Stomach (tissue), 9 donors: Measurements from ENCODE around the gene CCDC68. TPM values are rescaled to one million over a fixed set of nuclear protein-coding genes. Genes with fewer than 3 reads are reported as not detected.

ENCODE experiments used
- DNase-seq, 2 donors: peaks; one replicate each; pipeline versions ENCODE4 v3.0.0 to v3.0.0-alpha.2; 2013 to 2019
- H3K27ac ChIP-seq, 5 donors: fragments of 200-600 bp in 4 of 5; sonication (generic) in 4 of 5; one replicate each; pipeline ENCODE4 v1.5.1; 2013 to 2019; ENCODE audit warnings: mild to moderate bottlenecking in 1 of 5, moderate library complexity in 1 of 5
- H3K27me3 ChIP-seq, 3 donors: fragments of 200-600 bp; sonication (generic); one replicate each; pipeline ENCODE4 v1.5.1; 2017 to 2019; ENCODE audit warnings: mixed run types in 1 of 3
- H3K36me3 ChIP-seq, 4 donors: fragments of 200-600 bp; sonication (generic); 1 replicate in 3 of 4; 2 replicates in 1 of 4; pipeline ENCODE4 v1.5.1; 2016 to 2019
- H3K4me1 ChIP-seq, 4 donors: fragments of 200-600 bp; sonication (generic); one replicate each; pipeline ENCODE4 v1.5.1; 2016 to 2019
- H3K4me3 ChIP-seq, 4 donors: fragments of 200-600 bp; sonication (generic) in 3 of 4; one replicate each; pipeline ENCODE4 v1.5.1; 2016 to 2019; ENCODE audit warnings: mild to moderate bottlenecking in 1 of 4
- H3K9me3 ChIP-seq, 4 donors: fragments of 200-600 bp; sonication (generic); one replicate each; pipeline ENCODE4 v1.5.1; 2016 to 2019
- CTCF ChIP-seq, 7 experiments: fragments of 450-650 bp in 4 of 7; fragments of 200-600 bp in 3 of 7; sonication (generic) in 3 of 7; IDR thresholded peaks; one replicate each; pipeline ENCODE4 v1.5.1; 2016 to 2019; ENCODE audit warnings: antibody characterized with exemption in 7 of 7, control low read depth in 2 of 7, mild to moderate bottlenecking in 1 of 7
- EP300 ChIP-seq: sonication (generic); formaldehyde crosslinking; IDR thresholded peaks from one replicate; pipeline ENCODE4 v1.6.1; 2017; ENCODE audit warnings: antibody characterized with exemption
- POLR2A ChIP-seq, 4 donors: fragments of 450-650 bp; IDR thresholded peaks; one replicate each; pipeline ENCODE4 v1.6.1; 2016; ENCODE audit warnings: antibody characterized with exemption in 4 of 4, control low read depth in 2 of 4, mild to moderate bottlenecking in 1 of 4, moderate library complexity in 1 of 4
- POLR2AphosphoS5 ChIP-seq, 3 donors: sonication (generic); formaldehyde crosslinking; IDR thresholded peaks; one replicate each; pipeline ENCODE4 v1.6.1; 2016; ENCODE audit warnings: antibody characterized with exemption in 3 of 3
- WGBS, 5 donors: extraction: QIAGEN DNeasy Blood & Tissue Kit in 3 of 5; methylation state at CpG; one replicate each; pipeline versions ENCODE4 v1.1.5 to v1.1.7; 2013 to 2018; 5-methylcytosine and 5-hydroxymethylcytosine counted together
- intact Hi-C: fragments of 100-400 bp; cut with DNase I; formaldehyde crosslinking; loops from one replicate; pipeline ENCODE4 v1.15.1; 2023; ENCODE audit warnings: low total_unique reads
- polyA plus RNA-seq, 3 donors: library from polyadenylated mRNA; stranded (reverse); fragments of 200-250 nt; gene quantifications; one replicate each; pipeline ENCODE4 v1.2.3, GENCODE V29; 2013
- total RNA-seq, 5 donors: library from RNA; depleted of rRNA; stranded (reverse); fragments of >200 nt; gene quantifications; one replicate each; pipeline versions ENCODE4 v1.1.0 to v1.2.3, GENCODE V29; 2014 to 2016
- donor health status: healthy with polysubstance abuse.
- donor health status: Bipolar disorder and iron deficiency.
- donor health status: healthy.

CCDC68 gene
- total and polyA plus RNA-seq, 8 donors: 2.8 to 154 (median 22.0) TPM

- no peak overlapping the region for H3K4me3 ChIP-seq
- H3K36me3 ChIP-seq: no peaks in the 10 kb centered on the region
- no peaks in the 10 kb centered on the region for H3K27me3 ChIP-seq
- no peak for TF ChIP-seq EP300
- no peak for TF ChIP-seq POLR2AphosphoS5 (IDR thresholded peaks at IDR 0.05)
- no peak for TF ChIP-seq CTCF (IDR thresholded peaks at IDR 0.05)
- TF ChIP-seq POLR2A (IDR thresholded peaks at IDR 0.05): no peak
- no peak for DNase-seq
- intact Hi-C loops: no loop called here
- H3K27ac ChIP-seq: peak overlapping the region in 1 of 5 donors; percentile 50
- H3K9me3 ChIP-seq: no peaks in the 10 kb centered on the region
- peaks cover 0 to 10% (median 3%) of the 10 kb centered on the region in 4 donors for H3K4me1 ChIP-seq
- WGBS, 5 donors: 24 to 50% (median 36%) methylated on average over 1 of the region's 1 CpG
These were observed 86.6 kb downstream of the CCDC68 start for GRCh38 chr18:54872681-54873080.

- no peaks in the 10 kb centered on the region for H3K27me3 ChIP-seq
- no peaks in the 10 kb centered on the region for H3K36me3 ChIP-seq
- H3K4me3 ChIP-seq: no peak overlapping the region
- TF ChIP-seq POLR2A (IDR thresholded peaks at IDR 0.05): no peak
- no peak for TF ChIP-seq CTCF (IDR thresholded peaks at IDR 0.05)
- TF ChIP-seq POLR2AphosphoS5 (IDR thresholded peaks at IDR 0.05): no peak
- no peak for TF ChIP-seq EP300
- no peak overlapping the region for H3K27ac ChIP-seq
- intact Hi-C loops: no loop called here
- DNase-seq: no peak
- no peaks in the 10 kb centered on the region for H3K9me3 ChIP-seq
- peaks cover 0 to 10% (median 3%) of the 10 kb centered on the region in 4 donors for H3K4me1 ChIP-seq
- WGBS, 5 donors: 82 to 86% (median 84%) methylated on average over 6 of the region's 6 CpGs
These were observed 88.0 kb downstream of the CCDC68 start for GRCh38 chr18:54871231-54871630.

- Histone ChIP-seq H3K27ac (no peak overlapping the region), H3K9me3 (no peaks in the 10 kb centered on the region), H3K4me3 (no peak overlapping the region), H3K27me3 (no peaks in the 10 kb centered on the region), H3K4me1 (peaks cover 0 to 5% (median 0%) of the 10 kb centered on the region in 4 donors), H3K36me3 (no peaks in the 10 kb centered on the region)
- WGBS, 5 donors: 81 to 89% (median 85%) methylated on average over 5 of the region's 5 CpGs
- intact Hi-C loops: no loop called here
- no peak for DNase-seq
- TF ChIP-seq CTCF (IDR thresholded peaks at IDR 0.05) (no peak), EP300 (no peak), POLR2AphosphoS5 (IDR thresholded peaks at IDR 0.05) (no peak), POLR2A (IDR thresholded peaks at IDR 0.05) (no peak)
These were observed 92.1 kb downstream of the CCDC68 start for GRCh38 chr18:54867131-54867530.

- Histone ChIP-seq H3K27me3 (no peaks in the 10 kb centered on the region), H3K4me1 (peaks cover 0 to 52% (median 11%) of the 10 kb centered on the region in 4 donors), H3K27ac (no peak overlapping the region), H3K9me3 (no peaks in the 10 kb centered on the region), H3K4me3 (no peak overlapping the region), H3K36me3 (no peaks in the 10 kb centered on the region)
- DNase-seq: no peak
- WGBS, 5 donors: 21 to 44% (median 26%) methylated on average over 1 of the region's 1 CpG
- intact Hi-C loops: no loop called here
- TF ChIP-seq CTCF (IDR thresholded peaks at IDR 0.05): no peak
- no peak for TF ChIP-seq POLR2AphosphoS5 (IDR thresholded peaks at IDR 0.05)
- no peak for TF ChIP-seq POLR2A (IDR thresholded peaks at IDR 0.05)
- TF ChIP-seq EP300: no peak
These were observed 98.3 kb downstream of the CCDC68 start for GRCh38 chr18:54860941-54861340.
